Ovary (tissue), 3 donors: ENCODE measurements around the gene PIGL.

ENCODE experiments used
- CTCF ChIP-seq, 3 donors: fragments of 450-650 bp in 2 of 3; fragments of 200-600 bp in 1 of 3; IDR thresholded peaks; one replicate each; pipeline versions ENCODE4 v1.5.1 to v1.8.0; 2016 to 2022; ENCODE audit warnings: antibody characterized with exemption in 3 of 3, mild to moderate bottlenecking in 1 of 3
- EP300 ChIP-seq: sonication (generic); formaldehyde crosslinking; IDR thresholded peaks from one replicate; pipeline ENCODE4 v1.6.1; 2017; ENCODE audit warnings: antibody characterized with exemption
- POLR2A ChIP-seq: fragments of 450-650 bp; IDR thresholded peaks from one replicate; pipeline ENCODE4 v1.6.1; 2017; ENCODE audit warnings: antibody characterized with exemption, mild to moderate bottlenecking, moderate library complexity
- donor health status: DM: no; HTN: no; CAD: no.

GRCh38 chr17:16254773-16255400, 37.9 kb downstream of the PIGL start:
- no peak for TF ChIP-seq CTCF (IDR thresholded peaks at IDR 0.05)
- no peak for TF ChIP-seq POLR2A
- TF ChIP-seq EP300 = no peak
